H9 (cell line): ENCODE data around the gene UHRF1. TPM values are rescaled to one million over a fixed set of nuclear protein-coding genes. Genes with fewer than 3 reads are reported as not detected.

Source experiments
- DNase-seq: peaks from one replicate; pipeline ENCODE4 v3.0.0-alpha.2; 2017
- H2AFZ ChIP-seq: one replicate; pipeline ENCODE4 v1.6.1; 2013; ENCODE audit warnings: mild to moderate bottlenecking, low read length, control low read depth, moderate library complexity
- H2AK5ac ChIP-seq: 2 replicates; pipeline ENCODE4 v1.6.1; 2013; ENCODE audit warnings: low read length, control low read depth, mixed read lengths; ENCODE audit not compliant: insufficient read length
- H2BK120ac ChIP-seq: one replicate; pipeline ENCODE4 v1.6.1; 2013; ENCODE audit warnings: low read depth, mild to moderate bottlenecking, low read length, control low read depth, inconsistent platforms; ENCODE audit not compliant: poor library complexity, severe bottlenecking
- H2BK12ac ChIP-seq: 2 replicates; pipeline ENCODE4 v1.6.1; 2013; ENCODE audit warnings: low read length, control low read depth, mixed read lengths, low read depth; ENCODE audit not compliant: insufficient read length
- H2BK15ac ChIP-seq: 2 replicates; pipeline ENCODE4 v1.6.1; 2013; ENCODE audit warnings: low read depth, low read length, control low read depth
- H2BK20ac ChIP-seq: one replicate; pipeline ENCODE4 v1.6.1; 2013; ENCODE audit warnings: low read depth, mild to moderate bottlenecking, low read length, control low read depth, inconsistent platforms; ENCODE audit not compliant: poor library complexity, severe bottlenecking
- H2BK5ac ChIP-seq: 2 replicates; pipeline ENCODE4 v1.6.1; 2013; ENCODE audit warnings: low read length, control low read depth, mixed read lengths; ENCODE audit not compliant: insufficient read length
- H3K14ac ChIP-seq: 2 replicates; pipeline ENCODE4 v1.6.1; 2013; ENCODE audit warnings: low read length, control low read depth; ENCODE audit not compliant: insufficient read depth
- H3K18ac ChIP-seq: 2 replicates; pipeline ENCODE4 v1.6.1; 2013; ENCODE audit warnings: low read depth, mild to moderate bottlenecking, mixed read lengths, low read length, control low read depth; ENCODE audit not compliant: insufficient read length
- H3K23ac ChIP-seq: 2 replicates; pipeline ENCODE4 v1.6.1; 2013; ENCODE audit warnings: low read length, control low read depth, mixed read lengths, low read depth; ENCODE audit not compliant: insufficient read length
- H3K23me2 ChIP-seq: 2 replicates; pipeline ENCODE4 v1.6.1; 2013; ENCODE audit warnings: low read depth, mild to moderate bottlenecking, mixed read lengths, low read length, control low read depth; ENCODE audit not compliant: insufficient read length, poor library complexity, severe bottlenecking
- H3K27ac ChIP-seq: 2 replicates; pipeline ENCODE4 v1.5.1; 2013; ENCODE audit warnings: low read length, control low read depth, mixed read lengths, low read depth; ENCODE audit not compliant: insufficient read length
- H3K27me3 ChIP-seq: 2 replicates; pipeline ENCODE4 v1.6.1; 2013; ENCODE audit warnings: low read length, control low read depth, inconsistent platforms; ENCODE audit not compliant: insufficient read depth
- H3K4ac ChIP-seq: 2 replicates; pipeline ENCODE4 v1.6.1; 2013; ENCODE audit warnings: low read depth, mild to moderate bottlenecking, control low read depth, inconsistent platforms, low read length, moderate library complexity
- H3K4me1 ChIP-seq: 2 replicates; pipeline ENCODE4 v1.6.1; 2013; ENCODE audit warnings: low read length, control low read depth, inconsistent platforms; ENCODE audit not compliant: insufficient read depth
- H3K4me2 ChIP-seq: 2 replicates; pipeline ENCODE4 v1.6.1; 2013; ENCODE audit warnings: low read length, control low read depth, mixed read lengths; ENCODE audit not compliant: insufficient read length, insufficient read depth
- H3K56ac ChIP-seq: 2 replicates; pipeline ENCODE4 v1.6.1; 2013; ENCODE audit warnings: low read depth, mild to moderate bottlenecking, mixed read lengths, low read length, control low read depth; ENCODE audit not compliant: insufficient read length
- H3K79me1 ChIP-seq: 2 replicates; pipeline ENCODE4 v1.6.1; 2013; ENCODE audit warnings: low read depth, mild to moderate bottlenecking, moderate library complexity, low read length, control low read depth, inconsistent platforms; ENCODE audit not compliant: insufficient read depth, poor library complexity, severe bottlenecking
- H3K79me2 ChIP-seq: 2 replicates; pipeline ENCODE4 v1.6.1; 2013; ENCODE audit warnings: low read length, control low read depth, inconsistent platforms; ENCODE audit not compliant: insufficient read depth
- H3K9ac ChIP-seq: 2 replicates; pipeline ENCODE4 v1.6.1; 2013; ENCODE audit warnings: low read length, control low read depth, mixed read lengths; ENCODE audit not compliant: insufficient read length; ENCODE audit errors: extremely low read depth
- H3K9me3 ChIP-seq: one replicate; pipeline ENCODE4 v1.6.1; 2013; ENCODE audit warnings: low read depth, low read length, inconsistent platforms; ENCODE audit not compliant: control insufficient read depth
- H3T11ph ChIP-seq: one replicate; pipeline ENCODE4 v1.6.1; 2013; ENCODE audit warnings: mild to moderate bottlenecking, low read length, control low read depth, inconsistent platforms
- H4K20me1 ChIP-seq: one replicate; pipeline ENCODE4 v1.6.1; 2013; ENCODE audit not compliant: control insufficient read depth, insufficient read length, insufficient read depth
- H4K5ac ChIP-seq: 2 replicates; pipeline ENCODE4 v1.6.1; 2013; ENCODE audit warnings: low read depth, mild to moderate bottlenecking, mixed read lengths, low read length, control low read depth; ENCODE audit not compliant: insufficient read length
- H4K8ac ChIP-seq: replicated peaks from 2 replicates; pipeline ENCODE4 v1.6.1; 2013; ENCODE audit warnings: low read length, control low read depth, mixed read lengths, low read depth; ENCODE audit not compliant: insufficient read length
- H4K91ac ChIP-seq: 2 replicates; pipeline ENCODE4 v1.6.1; 2013; ENCODE audit warnings: low read depth, mild to moderate bottlenecking, moderate library complexity, mixed read lengths, low read length, control low read depth; ENCODE audit not compliant: insufficient read length
- H3K27ac Mint-ChIP-seq, 3 experiments: 2 replicates in 2 of 3; 3 replicates in 1 of 3; pipeline ENCODE4 v1.8.0; 2020 to 2021; ENCODE audit warnings: mixed read lengths in 3 of 3, mild to moderate bottlenecking in 1 of 3, moderate library complexity in 1 of 3
- H3K27me3 Mint-ChIP-seq: 2 replicates; pipeline ENCODE4 v1.8.0; 2021; ENCODE audit warnings: low read depth, mild to moderate bottlenecking, moderate library complexity, mixed read lengths
- H3K36me3 Mint-ChIP-seq, 3 experiments: 2 replicates in 2 of 3; 3 replicates in 1 of 3; pipeline ENCODE4 v1.8.0; 2020 to 2021; ENCODE audit warnings: low read depth in 3 of 3, mixed read lengths in 3 of 3; ENCODE audit not compliant: insufficient read depth in 1 of 3
- H3K4me1 Mint-ChIP-seq, 2 experiments: 2 replicates each; pipeline ENCODE4 v1.8.0; 2020; ENCODE audit warnings: mixed read lengths in 2 of 2
- H3K4me3 Mint-ChIP-seq, 2 experiments: 2 replicates in 1 of 2; 3 replicates in 1 of 2; pipeline ENCODE4 v1.8.0; 2020 to 2021; ENCODE audit warnings: mild to moderate bottlenecking in 2 of 2, mixed read lengths in 2 of 2, moderate library complexity in 1 of 2
- H3K9me3 Mint-ChIP-seq, 2 experiments: 2 replicates in 1 of 2; 3 replicates in 1 of 2; pipeline ENCODE4 v1.8.0; 2020; ENCODE audit warnings: mild to moderate bottlenecking in 2 of 2, mixed read lengths in 2 of 2, moderate library complexity in 1 of 2
- WGBS: extraction: QIAGEN DNeasy Blood & Tissue Kit; methylation state at CpG from one replicate; pipeline ENCODE4 v1.1.7; 2013; ENCODE audit warnings: missing lambda C conversion rate, low lambda C conversion rate, mixed read lengths; ENCODE audit not compliant: insufficient read length; ENCODE audit errors: extremely low coverage; 5-methylcytosine and 5-hydroxymethylcytosine counted together
- microRNA-seq: library from miRNA; unstranded; fragments of <30 nt; microRNA quantifications from one replicate; pipeline ENCODE4, GENCODE V29; 2020; ENCODE audit warnings: borderline microRNAs expressed
- total RNA-seq: library from RNA; stranded (reverse); gene quantifications from 2 replicates; pipeline ENCODE4 v1.2.1, GENCODE V29; 2021
- TF ChIP-seq, protein P1 (sequence below): fragments of 200-600 bp; sonication (generic); conservative IDR thresholded peaks from 3 replicates; pipeline ENCODE4 v1.8.0; 2021; ENCODE audit warnings: antibody characterized with exemption, mild to moderate bottlenecking

Gene UHRF1
- total RNA-seq, 1 experiment from 2014 or later: 106 TPM

DNA sequence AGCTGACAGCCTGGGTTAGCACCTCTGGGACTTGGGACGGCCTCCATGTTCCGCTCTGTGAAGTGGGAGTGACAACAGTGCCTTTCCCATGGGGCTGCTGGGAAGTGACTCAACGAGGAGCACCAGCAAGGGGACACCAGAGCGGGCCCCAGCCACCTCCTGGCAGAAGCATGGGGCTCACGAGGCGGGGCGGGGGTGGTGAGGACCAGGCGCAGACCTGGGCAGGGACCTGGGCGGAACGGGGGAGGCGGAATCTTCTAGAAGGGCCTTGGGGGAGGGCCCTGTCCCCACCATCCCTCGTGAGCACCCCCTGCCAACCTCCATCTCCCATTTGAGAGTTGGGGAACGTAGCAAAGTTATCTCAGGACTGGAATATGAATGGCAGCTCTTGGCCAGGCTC, 97.5 kb downstream of the UHRF1 start:
- Histone ChIP-seq H3K18ac (no peak overlapping the region), H2BK12ac (no peak overlapping the region), H3K27me3 (no peaks in the 10 kb centered on the region), H3K23me2 (no peaks in the 10 kb centered on the region), H3T11ph (no peak overlapping the region), H4K5ac (no peak overlapping the region), H3K9me3 (no peaks in the 10 kb centered on the region), H2BK5ac (no peak overlapping the region), H3K79me2 (peaks cover 2% of the 10 kb centered on the region; the same call in 1 of the 2 replicates), H2AFZ (no peak overlapping the region), H3K27ac (no peak overlapping the region), H3K4me2 (no peak overlapping the region), H3K23ac (no peak overlapping the region), H2AK5ac (no peak overlapping the region), H3K4me1 (no peaks in the 10 kb centered on the region), H4K20me1 (no peaks in the 10 kb centered on the region), H3K14ac (no peak overlapping the region), H2BK120ac (no peak overlapping the region), H3K9ac (no peak overlapping the region), H3K4ac (no peak overlapping the region), H4K91ac (no peak overlapping the region), H2BK20ac (no peak overlapping the region), H3K56ac (no peak overlapping the region), H2BK15ac (no peak overlapping the region), H3K79me1 (peaks cover 2% of the 10 kb centered on the region), H4K8ac (no peak overlapping the region)
- TF ChIP-seq, protein P1, sequence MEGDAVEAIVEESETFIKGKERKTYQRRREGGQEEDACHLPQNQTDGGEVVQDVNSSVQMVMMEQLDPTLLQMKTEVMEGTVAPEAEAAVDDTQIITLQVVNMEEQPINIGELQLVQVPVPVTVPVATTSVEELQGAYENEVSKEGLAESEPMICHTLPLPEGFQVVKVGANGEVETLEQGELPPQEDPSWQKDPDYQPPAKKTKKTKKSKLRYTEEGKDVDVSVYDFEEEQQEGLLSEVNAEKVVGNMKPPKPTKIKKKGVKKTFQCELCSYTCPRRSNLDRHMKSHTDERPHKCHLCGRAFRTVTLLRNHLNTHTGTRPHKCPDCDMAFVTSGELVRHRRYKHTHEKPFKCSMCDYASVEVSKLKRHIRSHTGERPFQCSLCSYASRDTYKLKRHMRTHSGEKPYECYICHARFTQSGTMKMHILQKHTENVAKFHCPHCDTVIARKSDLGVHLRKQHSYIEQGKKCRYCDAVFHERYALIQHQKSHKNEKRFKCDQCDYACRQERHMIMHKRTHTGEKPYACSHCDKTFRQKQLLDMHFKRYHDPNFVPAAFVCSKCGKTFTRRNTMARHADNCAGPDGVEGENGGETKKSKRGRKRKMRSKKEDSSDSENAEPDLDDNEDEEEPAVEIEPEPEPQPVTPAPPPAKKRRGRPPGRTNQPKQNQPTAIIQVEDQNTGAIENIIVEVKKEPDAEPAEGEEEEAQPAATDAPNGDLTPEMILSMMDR: no peak
- H3K36me3 Mint-ChIP-seq: peaks cover 7 to 13% (median 8%) of the 10 kb centered on the region in 3 experiments; a peak in 6 of 7 replicates
- H3K4me1 Mint-ChIP-seq: peaks cover 3 to 13% of the 10 kb centered on the region in 2 experiments
- no peak overlapping the region for H3K4me3 Mint-ChIP-seq
- no CpG with 5 or more reads among the region's 13 CpGs for WGBS
- no peak overlapping the region for H3K27ac Mint-ChIP-seq
- H3K27me3 Mint-ChIP-seq: no peaks in the 10 kb centered on the region
- peaks cover 4 to 7% of the 10 kb centered on the region in 2 experiments; a peak in 3 of 5 replicates for H3K9me3 Mint-ChIP-seq
- DNase-seq: no peak

Small RNA genes within 50 kb of the gene (microRNA-seq; reads per million reads assigned to microRNA genes)
- 0.70 reads per million for gene MIR4747

Other genes with a start within 250 kb of the UHRF1 start
- gene MYDGF, start 239.2 kb upstream of the UHRF1 start, total RNA-seq: 43.4 and 47.0 TPM in 2 replicates
- gene DPP9, start 185.7 kb upstream of the UHRF1 start, total RNA-seq: 43.3 and 46.4 TPM in 2 replicates
- 20.0 and 21.0 TPM in 2 replicates for gene FEM1A, start 117.8 kb upstream of the UHRF1 start, total RNA-seq
- gene TICAM1, start 77.8 kb upstream of the UHRF1 start, total RNA-seq: 0.48 and 0.57 TPM in 2 replicates
- 61.8 and 63.7 TPM in 2 replicates for gene PLIN3, start 41.8 kb upstream of the UHRF1 start, total RNA-seq
- gene ARRDC5, start 6.6 kb upstream of the UHRF1 start, total RNA-seq: not detected in 2 replicates
- gene KDM4B, start 59.6 kb downstream of the UHRF1 start, total RNA-seq: 41.8 and 43.7 TPM in 2 replicates